ENCODE results near the gene P2RX3.

Gene P2RX3

DNA sequence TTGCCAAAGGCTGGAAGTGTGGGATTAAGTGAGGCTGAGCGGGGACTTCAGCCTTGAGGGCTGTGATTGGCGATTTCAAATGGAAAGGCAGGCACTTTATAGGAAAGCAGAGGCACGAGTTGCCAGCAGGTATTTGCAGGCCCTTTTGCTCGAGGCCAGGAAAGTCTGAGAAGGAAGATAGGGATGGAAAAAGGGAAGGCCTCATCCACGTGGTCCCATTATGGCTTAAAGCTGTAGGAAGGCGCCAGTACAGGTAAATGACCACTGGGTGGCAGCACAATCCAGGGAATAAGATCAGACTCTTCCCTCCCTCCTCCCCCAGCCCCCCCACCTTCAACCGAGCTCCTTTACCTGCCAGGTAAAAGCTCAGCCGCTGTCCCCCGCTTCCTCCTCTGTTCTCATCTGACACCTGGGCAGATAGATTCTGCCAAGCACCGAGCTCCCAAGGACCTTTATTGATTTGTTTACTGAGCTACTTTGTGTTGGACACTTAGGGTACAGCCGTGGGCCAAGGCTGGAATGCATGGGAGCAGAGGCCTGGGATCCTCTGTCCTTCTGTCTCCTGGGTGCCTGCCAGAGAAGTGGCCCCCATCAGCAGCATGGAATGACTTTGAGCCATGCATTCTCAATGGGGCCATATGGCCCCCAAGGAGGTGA, 7.5 kb downstream of the P2RX3 start (continued):
- TF ChIP-seq, protein P1, sequence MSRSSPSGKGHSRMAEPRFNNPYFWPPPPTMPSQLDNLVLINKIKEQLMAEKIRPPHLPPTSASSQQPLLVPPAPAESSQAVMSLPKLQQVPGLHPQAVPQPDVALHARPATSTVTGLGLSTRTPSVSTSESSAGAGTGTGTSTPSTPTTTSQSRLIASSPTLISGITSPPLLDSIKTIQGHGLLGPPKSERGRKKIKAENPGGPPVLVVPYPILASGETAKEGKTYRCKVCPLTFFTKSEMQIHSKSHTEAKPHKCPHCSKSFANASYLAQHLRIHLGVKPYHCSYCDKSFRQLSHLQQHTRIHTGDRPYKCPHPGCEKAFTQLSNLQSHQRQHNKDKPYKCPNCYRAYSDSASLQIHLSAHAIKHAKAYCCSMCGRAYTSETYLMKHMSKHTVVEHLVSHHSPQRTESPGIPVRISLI (tag by site-specific recombination; IDR thresholded peaks at IDR 0.05), result no peak
- peak; percentile 69 for TF ChIP-seq ZNF654 (tag by site-specific recombination; IDR thresholded peaks at IDR 0.05; ENCODE audit: low read depth)
- no peak for TF ChIP-seq ZNF391 (tag by site-specific recombination; IDR thresholded peaks at IDR 0.05; ENCODE audit: borderline replicate concordance, low read depth)
- TF ChIP-seq, protein P2, sequence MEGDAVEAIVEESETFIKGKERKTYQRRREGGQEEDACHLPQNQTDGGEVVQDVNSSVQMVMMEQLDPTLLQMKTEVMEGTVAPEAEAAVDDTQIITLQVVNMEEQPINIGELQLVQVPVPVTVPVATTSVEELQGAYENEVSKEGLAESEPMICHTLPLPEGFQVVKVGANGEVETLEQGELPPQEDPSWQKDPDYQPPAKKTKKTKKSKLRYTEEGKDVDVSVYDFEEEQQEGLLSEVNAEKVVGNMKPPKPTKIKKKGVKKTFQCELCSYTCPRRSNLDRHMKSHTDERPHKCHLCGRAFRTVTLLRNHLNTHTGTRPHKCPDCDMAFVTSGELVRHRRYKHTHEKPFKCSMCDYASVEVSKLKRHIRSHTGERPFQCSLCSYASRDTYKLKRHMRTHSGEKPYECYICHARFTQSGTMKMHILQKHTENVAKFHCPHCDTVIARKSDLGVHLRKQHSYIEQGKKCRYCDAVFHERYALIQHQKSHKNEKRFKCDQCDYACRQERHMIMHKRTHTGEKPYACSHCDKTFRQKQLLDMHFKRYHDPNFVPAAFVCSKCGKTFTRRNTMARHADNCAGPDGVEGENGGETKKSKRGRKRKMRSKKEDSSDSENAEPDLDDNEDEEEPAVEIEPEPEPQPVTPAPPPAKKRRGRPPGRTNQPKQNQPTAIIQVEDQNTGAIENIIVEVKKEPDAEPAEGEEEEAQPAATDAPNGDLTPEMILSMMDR (tag by site-specific recombination; IDR thresholded peaks at IDR 0.05), result 0 out of 2 replicates have a peak, but pooled peaks have one; percentile 26
- no peak for TF ChIP-seq SETDB1 (IDR thresholded peaks at IDR 0.05; ENCODE audit: insufficient read length, low read length)
- TF ChIP-seq SP3 (tag by site-specific recombination; IDR thresholded peaks at IDR 0.05), result no peak

DNA sequence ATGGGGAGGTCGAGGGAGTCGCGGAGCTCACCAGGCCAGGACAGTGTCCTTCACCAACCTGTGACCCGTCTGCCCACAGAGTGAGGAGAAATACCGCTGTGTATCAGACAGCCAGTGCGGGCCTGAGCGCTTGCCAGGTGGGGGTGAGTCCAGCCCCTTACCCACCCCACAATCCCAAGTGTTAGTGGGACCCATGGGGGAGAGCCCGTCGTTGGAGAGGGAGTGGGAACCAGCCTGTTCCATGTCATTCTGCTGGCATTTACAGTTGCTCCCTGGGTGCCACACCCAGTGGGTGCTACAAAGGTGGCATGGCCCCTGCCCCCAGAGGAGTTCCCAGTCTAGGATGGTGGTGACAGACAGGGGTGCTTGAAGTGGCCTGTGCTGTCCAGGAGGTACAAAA, 9.2 kb downstream of the P2RX3 start:
- CTCF ChIA-PET, result interaction anchor here (0.9 to 2.5 kb wide), 3 partner anchors 110 to 453 kb away, joined by 3 to 20 read pairs (median 4); no protein-coding TSS in a partner anchor
- Histone ChIP-seq H3K27ac (ENCODE audit: extremely low read depth, low read depth, low read length) (no peak overlapping the region), H3K4me3 (ENCODE audit: low read depth, low read length) (no peak overlapping the region), H3K9me3 (ENCODE audit: control insufficient read depth, insufficient read depth, low read depth, low read length) (no peaks in the 10 kb centered on the region), H3K36me3 (ENCODE audit: control insufficient read depth in 2 of 2, insufficient read depth in 1 of 2, low read length in 2 of 2) (no peaks in the 10 kb centered on the region), H3K4me1 (ENCODE audit: control insufficient read depth, insufficient read depth, low read length) (no peaks in the 10 kb centered on the region)
- POLR2A ChIA-PET, result no interaction called here
- TF ChIP-seq SP7 (tag by site-specific recombination; IDR thresholded peaks at IDR 0.05), result no peak
- TF ChIP-seq GLIS1 (tag by site-specific recombination; IDR thresholded peaks at IDR 0.05), result peak; percentile 24; the same call in 1 of the 2 replicates

DNA sequence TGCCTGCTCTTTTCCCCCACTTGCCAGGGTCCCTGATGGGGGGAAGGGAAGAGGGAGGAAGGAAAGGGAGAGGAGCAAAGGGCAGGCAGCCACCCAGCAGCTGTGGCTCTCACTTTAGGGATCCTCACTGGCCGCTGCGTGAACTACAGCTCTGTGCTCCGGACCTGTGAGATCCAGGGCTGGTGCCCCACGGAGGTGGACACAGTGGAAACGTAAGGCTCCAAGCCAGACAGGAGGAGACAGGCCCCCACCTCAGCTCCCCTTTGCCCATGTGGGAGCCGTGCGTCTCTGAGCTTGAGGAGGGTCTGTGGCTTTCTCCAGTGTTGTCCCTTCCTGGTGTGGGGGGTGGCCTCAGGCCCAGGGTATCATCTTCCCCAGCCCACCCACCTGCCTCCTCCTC, 9.9 kb downstream of the P2RX3 start:
- Histone ChIP-seq H3K4me1 (ENCODE audit: control insufficient read depth, insufficient read depth, low read length) (no peaks in the 10 kb centered on the region), H3K27ac (ENCODE audit: extremely low read depth, low read depth, low read length) (no peak overlapping the region), H3K36me3 (ENCODE audit: control insufficient read depth in 2 of 2, insufficient read depth in 1 of 2, low read length in 2 of 2) (no peaks in the 10 kb centered on the region), H3K4me3 (ENCODE audit: low read depth, low read length) (no peak overlapping the region), H3K9me3 (ENCODE audit: control insufficient read depth, insufficient read depth, low read depth, low read length) (no peaks in the 10 kb centered on the region)
- ChIA-PET POLR2A (no interaction called here), CTCF (interaction anchor here (0.6 to 2.5 kb wide), 6 partner anchors 8 to 1176 kb away, joined by 3 to 20 read pairs (median 4); partner anchors contain the start of gene RTN4RL2)
- TF ChIP-seq ZNF473 (tag by site-specific recombination; IDR thresholded peaks at IDR 0.05) (no peak), ZNF23 (tag by site-specific recombination; IDR thresholded peaks at IDR 0.05; ENCODE audit: borderline replicate concordance) (no peak)

DNA sequence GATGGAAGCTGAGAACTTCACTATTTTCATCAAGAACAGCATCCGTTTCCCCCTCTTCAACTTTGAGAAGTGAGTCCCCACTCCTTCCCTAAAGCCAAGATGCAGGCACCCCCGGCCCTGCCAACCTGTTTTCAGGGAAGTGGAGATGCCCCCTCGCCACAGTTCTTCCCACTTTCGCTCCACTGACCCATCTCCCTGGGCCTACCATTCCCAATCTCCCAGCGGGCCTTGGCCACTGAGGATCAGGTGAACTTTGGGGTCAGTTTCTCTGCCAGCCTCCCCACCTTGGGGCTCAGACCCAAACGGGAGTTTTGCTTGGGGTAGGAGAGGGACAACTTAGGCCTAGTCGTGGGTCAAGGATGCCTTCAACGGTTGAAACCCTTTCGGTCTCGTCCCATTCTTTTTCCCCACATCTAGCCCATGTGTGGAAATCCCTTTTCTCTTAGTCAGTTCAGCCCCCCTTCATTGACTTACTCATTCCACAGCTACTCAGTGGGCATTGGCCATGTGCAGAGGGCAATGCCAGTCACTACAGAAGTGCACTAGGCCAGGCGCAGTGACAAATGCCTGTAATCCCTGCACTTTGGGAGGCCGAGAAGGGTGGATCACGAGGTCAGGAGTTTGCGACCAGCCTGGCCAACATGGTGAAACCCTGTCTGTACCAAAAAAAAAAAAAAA, 10.6 kb downstream of the P2RX3 start:
- Histone ChIP-seq H3K9me3 (ENCODE audit: control insufficient read depth, insufficient read depth, low read depth, low read length) (no peaks in the 10 kb centered on the region), H3K4me3 (ENCODE audit: low read depth, low read length) (no peak overlapping the region), H3K27ac (ENCODE audit: extremely low read depth, low read depth, low read length) (no peak overlapping the region), H3K36me3 (ENCODE audit: control insufficient read depth in 2 of 2, insufficient read depth in 1 of 2, low read length in 2 of 2) (no peaks in the 10 kb centered on the region), H3K4me1 (ENCODE audit: control insufficient read depth, insufficient read depth, low read length) (no peaks in the 10 kb centered on the region)
- ChIA-PET CTCF (interaction anchor here (0.5 to 2.5 kb wide), 12 partner anchors 9 to 1175 kb away, joined by 3 to 20 read pairs (median 4); partner anchors contain the start of gene P2RX3), POLR2A (no interaction called here)
- TF ChIP-seq ZNF664 (tag by site-specific recombination; IDR thresholded peaks at IDR 0.05), result no peak
- TF ChIP-seq, protein P3, sequence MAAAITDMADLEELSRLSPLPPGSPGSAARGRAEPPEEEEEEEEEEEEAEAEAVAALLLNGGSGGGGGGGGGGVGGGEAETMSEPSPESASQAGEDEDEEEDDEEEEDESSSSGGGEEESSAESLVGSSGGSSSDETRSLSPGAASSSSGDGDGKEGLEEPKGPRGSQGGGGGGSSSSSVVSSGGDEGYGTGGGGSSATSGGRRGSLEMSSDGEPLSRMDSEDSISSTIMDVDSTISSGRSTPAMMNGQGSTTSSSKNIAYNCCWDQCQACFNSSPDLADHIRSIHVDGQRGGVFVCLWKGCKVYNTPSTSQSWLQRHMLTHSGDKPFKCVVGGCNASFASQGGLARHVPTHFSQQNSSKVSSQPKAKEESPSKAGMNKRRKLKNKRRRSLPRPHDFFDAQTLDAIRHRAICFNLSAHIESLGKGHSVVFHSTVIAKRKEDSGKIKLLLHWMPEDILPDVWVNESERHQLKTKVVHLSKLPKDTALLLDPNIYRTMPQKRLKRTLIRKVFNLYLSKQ (tag by site-specific recombination; IDR thresholded peaks at IDR 0.05; ENCODE audit: borderline replicate concordance), result no peak
- no peak for TF ChIP-seq ZNF23 (tag by site-specific recombination; IDR thresholded peaks at IDR 0.05; ENCODE audit: borderline replicate concordance)
- TF ChIP-seq, protein P4, sequence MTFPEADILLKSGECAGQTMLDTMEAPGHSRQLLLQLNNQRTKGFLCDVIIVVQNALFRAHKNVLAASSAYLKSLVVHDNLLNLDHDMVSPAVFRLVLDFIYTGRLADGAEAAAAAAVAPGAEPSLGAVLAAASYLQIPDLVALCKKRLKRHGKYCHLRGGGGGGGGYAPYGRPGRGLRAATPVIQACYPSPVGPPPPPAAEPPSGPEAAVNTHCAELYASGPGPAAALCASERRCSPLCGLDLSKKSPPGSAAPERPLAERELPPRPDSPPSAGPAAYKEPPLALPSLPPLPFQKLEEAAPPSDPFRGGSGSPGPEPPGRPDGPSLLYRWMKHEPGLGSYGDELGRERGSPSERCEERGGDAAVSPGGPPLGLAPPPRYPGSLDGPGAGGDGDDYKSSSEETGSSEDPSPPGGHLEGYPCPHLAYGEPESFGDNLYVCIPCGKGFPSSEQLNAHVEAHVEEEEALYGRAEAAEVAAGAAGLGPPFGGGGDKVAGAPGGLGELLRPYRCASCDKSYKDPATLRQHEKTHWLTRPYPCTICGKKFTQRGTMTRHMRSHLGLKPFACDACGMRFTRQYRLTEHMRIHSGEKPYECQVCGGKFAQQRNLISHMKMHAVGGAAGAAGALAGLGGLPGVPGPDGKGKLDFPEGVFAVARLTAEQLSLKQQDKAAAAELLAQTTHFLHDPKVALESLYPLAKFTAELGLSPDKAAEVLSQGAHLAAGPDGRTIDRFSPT (tag by site-specific recombination; IDR thresholded peaks at IDR 0.05), result no peak
- TF ChIP-seq, protein P5, sequence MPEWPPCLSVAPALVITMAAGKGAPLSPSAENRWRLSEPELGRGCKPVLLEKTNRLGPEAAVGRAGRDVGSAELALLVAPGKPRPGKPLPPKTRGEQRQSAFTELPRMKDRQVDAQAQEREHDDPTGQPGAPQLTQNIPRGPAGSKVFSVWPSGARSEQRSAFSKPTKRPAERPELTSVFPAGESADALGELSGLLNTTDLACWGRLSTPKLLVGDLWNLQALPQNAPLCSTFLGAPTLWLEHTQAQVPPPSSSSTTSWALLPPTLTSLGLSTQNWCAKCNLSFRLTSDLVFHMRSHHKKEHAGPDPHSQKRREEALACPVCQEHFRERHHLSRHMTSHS (tag by site-specific recombination; IDR thresholded peaks at IDR 0.05), result no peak
- TF ChIP-seq, protein P6, sequence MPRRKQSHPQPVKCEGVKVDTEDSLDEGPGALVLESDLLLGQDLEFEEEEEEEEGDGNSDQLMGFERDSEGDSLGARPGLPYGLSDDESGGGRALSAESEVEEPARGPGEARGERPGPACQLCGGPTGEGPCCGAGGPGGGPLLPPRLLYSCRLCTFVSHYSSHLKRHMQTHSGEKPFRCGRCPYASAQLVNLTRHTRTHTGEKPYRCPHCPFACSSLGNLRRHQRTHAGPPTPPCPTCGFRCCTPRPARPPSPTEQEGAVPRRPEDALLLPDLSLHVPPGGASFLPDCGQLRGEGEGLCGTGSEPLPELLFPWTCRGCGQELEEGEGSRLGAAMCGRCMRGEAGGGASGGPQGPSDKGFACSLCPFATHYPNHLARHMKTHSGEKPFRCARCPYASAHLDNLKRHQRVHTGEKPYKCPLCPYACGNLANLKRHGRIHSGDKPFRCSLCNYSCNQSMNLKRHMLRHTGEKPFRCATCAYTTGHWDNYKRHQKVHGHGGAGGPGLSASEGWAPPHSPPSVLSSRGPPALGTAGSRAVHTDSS (tag by site-specific recombination; IDR thresholded peaks at IDR 0.05), result no peak
- TF ChIP-seq, protein P7, sequence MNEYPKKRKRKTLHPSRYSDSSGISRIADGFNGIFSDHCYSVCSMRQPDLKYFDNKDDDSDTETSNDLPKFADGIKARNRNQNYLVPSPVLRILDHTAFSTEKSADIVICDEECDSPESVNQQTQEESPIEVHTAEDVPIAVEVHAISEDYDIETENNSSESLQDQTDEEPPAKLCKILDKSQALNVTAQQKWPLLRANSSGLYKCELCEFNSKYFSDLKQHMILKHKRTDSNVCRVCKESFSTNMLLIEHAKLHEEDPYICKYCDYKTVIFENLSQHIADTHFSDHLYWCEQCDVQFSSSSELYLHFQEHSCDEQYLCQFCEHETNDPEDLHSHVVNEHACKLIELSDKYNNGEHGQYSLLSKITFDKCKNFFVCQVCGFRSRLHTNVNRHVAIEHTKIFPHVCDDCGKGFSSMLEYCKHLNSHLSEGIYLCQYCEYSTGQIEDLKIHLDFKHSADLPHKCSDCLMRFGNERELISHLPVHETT (tag by site-specific recombination; IDR thresholded peaks at IDR 0.05), result no peak
